HG03460 (cell line): Measurements from ENCODE around the gene SECISBP2.
"Not testable (repeated sequence)": the region's sequence is repeated elsewhere in the genome, so short reads cannot be mapped to it uniquely, and the experiment has no call there.

Source experiments
- ATAC-seq: cut with Tn5 transposase; IDR thresholded peaks from one replicate; pipeline ENCODE4 v1.9.1; 2021; ENCODE audit not compliant: unreplicated experiment

The SECISBP2 gene

GRCh38 chr9:89309166-89309565 is 9.1 kb upstream of the SECISBP2 start:
- ATAC-seq = no peak

- no peak for ATAC-seq
These were observed 8.5 kb upstream of the SECISBP2 start for GRCh38 chr9:89309608-89310474.

GRCh38 chr9:89310475-89311345 is 7.6 kb upstream of the SECISBP2 start, which contains the start of gene CKS2:
TSS of gene CKS2 (plus strand) at chr9:89311195. CDS start at chr9:89311293, 98 bp downstream.
- ATAC-seq = peak; percentile 91

- ATAC-seq = no peak
These were observed 6.7 kb upstream of the SECISBP2 start for GRCh38 chr9:89311346-89312221.

GRCh38 chr9:89312222-89312571 is 6.1 kb upstream of the SECISBP2 start:
- no peak for ATAC-seq

- ATAC-seq = no peak
These were observed 4.5 kb upstream of the SECISBP2 start for GRCh38 chr9:89313842-89314241.

- ATAC-seq = no peak
These were observed 3.3 kb upstream of the SECISBP2 start for GRCh38 chr9:89314955-89315354.

- no peak for ATAC-seq
These were observed 2.8 kb upstream of the SECISBP2 start for GRCh38 chr9:89315482-89315881.

- no peak for ATAC-seq
These were observed 1.0 kb upstream of the SECISBP2 start for GRCh38 chr9:89317282-89317681.

- ATAC-seq = no peak
These were observed 960 bp downstream of the SECISBP2 start for GRCh38 chr9:89319015-89319905.

- no peak for ATAC-seq
These were observed 5.1 kb downstream of the SECISBP2 start for GRCh38 chr9:89323390-89323789.

- ATAC-seq = no peak
These were observed 7.4 kb downstream of the SECISBP2 start for GRCh38 chr9:89325733-89326132.

GRCh38 chr9:89328064-89328463 is 9.8 kb downstream of the SECISBP2 start:
- no peak for ATAC-seq

- no peak for ATAC-seq
These were observed 11.6 kb downstream of the SECISBP2 start for GRCh38 chr9:89329917-89330316.

GRCh38 chr9:89330513-89330912 is 12.2 kb downstream of the SECISBP2 start:
- no peak for ATAC-seq

- ATAC-seq = no peak
These were observed 21.5 kb downstream of the SECISBP2 start for GRCh38 chr9:89339807-89340206.

- no peak for ATAC-seq
These were observed 22.0 kb downstream of the SECISBP2 start for GRCh38 chr9:89340332-89340731.

- ATAC-seq = no peak
These were observed 23.9 kb downstream of the SECISBP2 start for GRCh38 chr9:89342213-89342612.

GRCh38 chr9:89342948-89343347 is 24.6 kb downstream of the SECISBP2 start:
- no peak for ATAC-seq

- ATAC-seq = not testable (repeated sequence)
These were observed 25.5 kb downstream of the SECISBP2 start for GRCh38 chr9:89343812-89344211.
